BLaER1 treated with 17β-estradiol and CSF1 and Interleukin-3, amounts not matched to agents 10 nM and 100 nM (cell line): ENCODE results near the gene TET3.

Source experiments
- H3K27ac ChIP-seq, 11 experiments: shearing (Covaris generic); formaldehyde crosslinking; 2 replicates each; pipeline ENCODE4 v1.8.1; 2022
- H3K27me3 ChIP-seq, 11 experiments: shearing (Covaris generic); formaldehyde crosslinking; 2 replicates each; pipeline ENCODE4 v1.8.1; 2022
- H3K36me3 ChIP-seq, 11 experiments: shearing (Covaris generic); formaldehyde crosslinking; 2 replicates each; pipeline ENCODE4 v1.8.1; 2022
- H3K4me1 ChIP-seq, 10 experiments: shearing (Covaris generic); formaldehyde crosslinking; 2 replicates each; pipeline ENCODE4 v1.8.1; 2022
- H3K4me2 ChIP-seq, 11 experiments: shearing (Covaris generic); formaldehyde crosslinking; 2 replicates each; pipeline ENCODE4 v1.8.1; 2022
- H3K4me3 ChIP-seq, 10 experiments: shearing (Covaris generic); formaldehyde crosslinking; 2 replicates each; pipeline ENCODE4 v1.8.1; 2022
- H3K9ac ChIP-seq, 11 experiments: shearing (Covaris generic); formaldehyde crosslinking; 2 replicates each; pipeline ENCODE4 v1.8.1; 2022
- H3K9me3 ChIP-seq, 11 experiments: shearing (Covaris generic); formaldehyde crosslinking; replicated peaks in 1 of 11; 2 replicates each; pipeline ENCODE4 v1.8.1; 2022
- H4K20me1 ChIP-seq, 11 experiments: shearing (Covaris generic); formaldehyde crosslinking; 2 replicates each; pipeline ENCODE4 v1.8.1; 2022
- Cebpa-rat ChIP-seq, 11 experiments: shearing (Covaris generic); IDR thresholded peaks; 2 replicates each; pipeline ENCODE4 v1.8.1; 2022

TET3 gene

GRCh38 chr2:74029714-74030397 is 45.1 kb downstream of the TET3 start:
- peak overlapping the region; percentile 87 to 97 (median 95) for H3K4me2 ChIP-seq
- peaks cover 74 to 100% (median 95%) of the 10 kb centered on the region in 11 experiments for H4K20me1 ChIP-seq
- TF ChIP-seq Cebpa-rat (IDR thresholded peaks at IDR 0.05), result no peak
- no peaks in the 10 kb centered on the region for H3K27me3 ChIP-seq
- peak overlapping the region in 1 of 11 experiments; percentile 72; a peak in 3 of 22 replicates for H3K9ac ChIP-seq
- H3K4me1 ChIP-seq, result peaks cover 82 to 100% (median 89%) of the 10 kb centered on the region in 10 experiments
- peaks cover 0 to 14% (median 12%) of the 10 kb centered on the region in 11 experiments; a peak in 16 of 22 replicates for H3K9me3 ChIP-seq
- H3K27ac ChIP-seq, result peak overlapping the region in 5 of 11 experiments; percentile 58 to 74 (median 63); a peak in 9 of 22 replicates
- H3K36me3 ChIP-seq, result peaks cover 0 to 16% (median 9%) of the 10 kb centered on the region in 11 experiments; a peak in 10 of 22 replicates
- no peak overlapping the region; a peak in 1 of 20 replicates for H3K4me3 ChIP-seq

DNA sequence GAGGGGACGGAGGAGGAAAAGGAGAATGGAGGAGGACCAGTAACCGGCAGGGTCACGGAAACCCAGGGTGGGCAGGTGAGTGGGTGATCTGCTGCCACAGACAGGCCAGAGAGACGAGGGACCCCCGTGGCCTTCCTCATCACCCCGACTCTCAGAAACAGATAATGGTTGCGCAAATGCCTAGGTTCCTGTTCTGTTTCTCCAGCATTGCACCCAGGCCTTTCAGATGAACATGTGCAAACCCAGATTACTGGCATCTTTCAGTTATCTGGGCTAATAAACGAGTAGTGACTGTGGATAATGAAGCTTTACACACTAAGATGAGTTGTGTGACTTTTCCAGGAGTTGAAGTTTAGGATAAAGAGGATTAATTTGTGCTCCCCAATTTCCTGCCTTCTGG is 46.5 kb downstream of the TET3 start:
- Histone ChIP-seq H3K27me3 (no peaks in the 10 kb centered on the region), H3K27ac (peak overlapping the region in 10 of 11 experiments; percentile 50 to 77 (median 62); a peak in 19 of 22 replicates), H4K20me1 (peaks cover 73 to 98% (median 95%) of the 10 kb centered on the region in 11 experiments), H3K9ac (peak overlapping the region; percentile 36 to 72 (median 59); a peak in 19 of 22 replicates), H3K4me3 (peak overlapping the region in 8 of 10 experiments; percentile 14 to 59 (median 48); a peak in 11 of 20 replicates), H3K4me1 (peaks cover 79 to 100% (median 86%) of the 10 kb centered on the region in 10 experiments), H3K9me3 (peaks cover 0 to 14% (median 12%) of the 10 kb centered on the region in 11 experiments; a peak in 16 of 22 replicates), H3K36me3 (peaks cover 0 to 16% (median 9%) of the 10 kb centered on the region in 11 experiments; a peak in 10 of 22 replicates), H3K4me2 (peak overlapping the region; percentile 87 to 97 (median 95))
- TF ChIP-seq Cebpa-rat (IDR thresholded peaks at IDR 0.05), result peak; percentile 29 to 77 (median 64); a peak in 12 of 22 replicates

- Histone ChIP-seq H3K9me3 (peaks cover 0 to 14% (median 12%) of the 10 kb centered on the region in 11 experiments; a peak in 16 of 22 replicates), H3K4me3 (peak overlapping the region; percentile 20 to 59 (median 45); a peak in 18 of 20 replicates), H3K27me3 (no peaks in the 10 kb centered on the region), H4K20me1 (peaks cover 74 to 98% (median 95%) of the 10 kb centered on the region in 11 experiments), H3K36me3 (peaks cover 0 to 16% (median 9%) of the 10 kb centered on the region in 11 experiments; a peak in 10 of 22 replicates), H3K27ac (peak overlapping the region; percentile 23 to 77 (median 62); a peak in 21 of 22 replicates), H3K9ac (peak overlapping the region; percentile 36 to 72 (median 59); a peak in 20 of 22 replicates), H3K4me1 (peaks cover 79 to 100% (median 86%) of the 10 kb centered on the region in 10 experiments), H3K4me2 (peak overlapping the region; percentile 87 to 97 (median 95))
- no peak for TF ChIP-seq Cebpa-rat (IDR thresholded peaks at IDR 0.05)
These were observed 47.2 kb downstream of the TET3 start for GRCh38 chr2:74031959-74032287.

- H3K27ac ChIP-seq, result peak overlapping the region in 7 of 11 experiments; percentile 39 to 77 (median 63); a peak in 12 of 22 replicates
- H4K20me1 ChIP-seq, result peaks cover 76 to 100% (median 97%) of the 10 kb centered on the region in 11 experiments
- H3K4me1 ChIP-seq, result peaks cover 87 to 100% (median 96%) of the 10 kb centered on the region in 10 experiments
- peak overlapping the region in 1 of 11 experiments; percentile 72; a peak in 1 of 22 replicates for H3K9ac ChIP-seq
- H3K4me3 ChIP-seq, result no peak overlapping the region
- peak overlapping the region; percentile 87 to 97 (median 95); a peak in 20 of 22 replicates for H3K4me2 ChIP-seq
- peaks cover 0 to 5% (median 0%) of the 10 kb centered on the region in 11 experiments; a peak in 4 of 22 replicates for H3K36me3 ChIP-seq
- no peak for TF ChIP-seq Cebpa-rat (IDR thresholded peaks at IDR 0.05)
- peaks cover 0 to 1% (median under 1%) of the 10 kb centered on the region in 11 experiments; a peak in 7 of 22 replicates for H3K9me3 ChIP-seq
- H3K27me3 ChIP-seq, result no peaks in the 10 kb centered on the region
These were observed 48.7 kb downstream of the TET3 start for GRCh38 chr2:74033375-74033774.
